ENCODE measurements around the gene SFXN2. TPM values are rescaled to one million over a fixed set of nuclear protein-coding genes. Genes with fewer than 3 reads are reported as not detected.

Gene SFXN2
- total and polyA plus RNA-seq, 2 experiments from 2014 or later: 12.3 to 17.5 TPM

DNA sequence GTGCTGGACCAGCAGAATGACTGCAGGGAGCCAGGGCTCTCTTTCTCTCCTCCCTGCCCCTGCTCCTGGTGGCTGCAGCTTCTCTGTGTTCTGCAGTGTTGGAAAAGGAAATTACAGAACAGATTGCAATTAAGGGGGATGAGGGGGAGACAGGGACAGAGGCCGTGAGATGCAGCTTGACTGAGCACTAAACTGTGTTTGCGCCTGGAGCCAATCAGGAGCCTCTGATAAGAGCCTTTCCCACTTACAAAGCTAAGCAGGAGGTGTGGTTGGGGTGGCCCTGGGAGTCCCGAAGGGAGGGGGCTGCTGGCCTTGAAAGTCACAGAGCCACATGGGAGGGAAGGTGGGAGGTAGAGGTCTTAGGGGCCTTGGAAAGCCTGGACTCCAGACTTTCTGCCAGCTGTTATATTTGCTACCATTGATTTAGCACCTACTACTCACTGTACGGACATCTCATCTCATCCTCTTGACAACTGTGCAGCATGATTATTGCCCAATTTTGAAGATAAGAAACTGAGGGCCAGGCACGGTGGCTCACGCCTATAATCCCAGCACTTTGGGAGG lies 43.5 kb upstream of the SFXN2 start:
- Histone ChIP-seq H3K4me2 (no peak overlapping the region), H3K27ac (no peak overlapping the region), H3K79me2 (no peaks in the 10 kb centered on the region), H4K20me1 (ENCODE audit: insufficient read depth, poor library complexity, severe bottlenecking) (no peaks in the 10 kb centered on the region), H3K4me3 (no peak overlapping the region), H2AFZ (no peak overlapping the region), H3K9me3 (ENCODE audit: low read depth) (no peaks in the 10 kb centered on the region), H3K4me1 (ENCODE audit: insufficient read depth) (peaks cover 37% of the 10 kb centered on the region), H3K36me3 (replicated peaks; ENCODE audit: insufficient read depth, low read depth) (no peaks in the 10 kb centered on the region), H3K9me2 (replicated peaks; ENCODE audit: insufficient read depth) (no peaks in the 10 kb centered on the region), H3K27me3 (no peaks in the 10 kb centered on the region)
- 42% methylated on average over 6 of the region's 6 CpGs for WGBS (ENCODE audit: low lambda C conversion rate, missing lambda C conversion rate)
- DNase-seq (ENCODE audit: low spot score): no peak
- no peak for TF ChIP-seq EZH2phosphoT487 (IDR thresholded peaks at IDR 0.05; ENCODE audit: low read depth, severe bottlenecking, unreplicated experiment)
- TF ChIP-seq, protein P1, sequence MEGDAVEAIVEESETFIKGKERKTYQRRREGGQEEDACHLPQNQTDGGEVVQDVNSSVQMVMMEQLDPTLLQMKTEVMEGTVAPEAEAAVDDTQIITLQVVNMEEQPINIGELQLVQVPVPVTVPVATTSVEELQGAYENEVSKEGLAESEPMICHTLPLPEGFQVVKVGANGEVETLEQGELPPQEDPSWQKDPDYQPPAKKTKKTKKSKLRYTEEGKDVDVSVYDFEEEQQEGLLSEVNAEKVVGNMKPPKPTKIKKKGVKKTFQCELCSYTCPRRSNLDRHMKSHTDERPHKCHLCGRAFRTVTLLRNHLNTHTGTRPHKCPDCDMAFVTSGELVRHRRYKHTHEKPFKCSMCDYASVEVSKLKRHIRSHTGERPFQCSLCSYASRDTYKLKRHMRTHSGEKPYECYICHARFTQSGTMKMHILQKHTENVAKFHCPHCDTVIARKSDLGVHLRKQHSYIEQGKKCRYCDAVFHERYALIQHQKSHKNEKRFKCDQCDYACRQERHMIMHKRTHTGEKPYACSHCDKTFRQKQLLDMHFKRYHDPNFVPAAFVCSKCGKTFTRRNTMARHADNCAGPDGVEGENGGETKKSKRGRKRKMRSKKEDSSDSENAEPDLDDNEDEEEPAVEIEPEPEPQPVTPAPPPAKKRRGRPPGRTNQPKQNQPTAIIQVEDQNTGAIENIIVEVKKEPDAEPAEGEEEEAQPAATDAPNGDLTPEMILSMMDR (IDR thresholded peaks at IDR 0.05; ENCODE audit: poor library complexity): no peak
- TF ChIP-seq EZH2 (IDR thresholded peaks at IDR 0.05; ENCODE audit: borderline replicate concordance): no peak

DNA sequence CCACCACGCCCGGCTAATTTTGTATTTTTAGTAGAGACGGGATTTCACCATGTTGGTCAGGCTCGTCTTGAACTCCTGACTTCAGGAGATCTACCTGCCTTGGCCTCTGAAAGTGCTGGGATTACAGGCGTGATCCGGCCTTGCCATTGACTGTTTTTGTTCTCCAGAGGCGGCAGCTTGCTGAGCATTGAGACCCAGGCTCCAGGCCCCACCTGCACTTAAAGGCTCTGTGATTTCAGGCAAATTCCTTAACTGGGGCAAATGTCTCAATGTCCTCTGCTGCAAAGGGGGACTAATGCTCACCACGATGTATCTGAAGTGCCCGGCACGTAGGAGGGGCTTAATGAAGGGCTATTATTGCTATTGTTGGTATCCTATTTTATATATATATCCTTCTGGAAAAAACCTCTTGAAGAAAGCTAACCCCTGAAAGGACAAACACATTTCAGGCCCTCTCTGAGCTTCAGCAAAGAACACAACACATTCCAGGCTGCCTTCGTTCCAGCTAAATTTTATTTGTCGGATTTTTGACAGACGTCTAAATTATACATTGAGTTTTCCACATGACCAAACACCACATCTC lies 41.1 kb upstream of the SFXN2 start:
- WGBS (ENCODE audit: low lambda C conversion rate, missing lambda C conversion rate): 82% methylated on average over 13 of the region's 13 CpGs
- no peak overlapping the region for H3K4me3 ChIP-seq
- no peaks in the 10 kb centered on the region for H3K79me2 ChIP-seq
- H4K20me1 ChIP-seq (ENCODE audit: insufficient read depth, poor library complexity, severe bottlenecking): no peaks in the 10 kb centered on the region
- H2AFZ ChIP-seq: no peak overlapping the region
- H3K9me2 ChIP-seq (replicated peaks; ENCODE audit: insufficient read depth): no peaks in the 10 kb centered on the region
- TF ChIP-seq EZH2phosphoT487 (IDR thresholded peaks at IDR 0.05; ENCODE audit: low read depth, severe bottlenecking, unreplicated experiment): no peak
- TF ChIP-seq EZH2 (IDR thresholded peaks at IDR 0.05; ENCODE audit: borderline replicate concordance): no peak
- TF ChIP-seq, protein P1 (IDR thresholded peaks at IDR 0.05; ENCODE audit: poor library complexity): no peak
- peak overlapping the region; percentile 93 for H3K27ac ChIP-seq
- H3K4me1 ChIP-seq (ENCODE audit: insufficient read depth): peaks cover 61% of the 10 kb centered on the region
- H3K9me3 ChIP-seq (ENCODE audit: low read depth): no peaks in the 10 kb centered on the region
- no peaks in the 10 kb centered on the region for H3K36me3 ChIP-seq (replicated peaks; ENCODE audit: insufficient read depth, low read depth)
- DNase-seq (ENCODE audit: low spot score): no peak
- H3K27me3 ChIP-seq: no peaks in the 10 kb centered on the region
- H3K4me2 ChIP-seq: peak overlapping the region; percentile 69

DNA sequence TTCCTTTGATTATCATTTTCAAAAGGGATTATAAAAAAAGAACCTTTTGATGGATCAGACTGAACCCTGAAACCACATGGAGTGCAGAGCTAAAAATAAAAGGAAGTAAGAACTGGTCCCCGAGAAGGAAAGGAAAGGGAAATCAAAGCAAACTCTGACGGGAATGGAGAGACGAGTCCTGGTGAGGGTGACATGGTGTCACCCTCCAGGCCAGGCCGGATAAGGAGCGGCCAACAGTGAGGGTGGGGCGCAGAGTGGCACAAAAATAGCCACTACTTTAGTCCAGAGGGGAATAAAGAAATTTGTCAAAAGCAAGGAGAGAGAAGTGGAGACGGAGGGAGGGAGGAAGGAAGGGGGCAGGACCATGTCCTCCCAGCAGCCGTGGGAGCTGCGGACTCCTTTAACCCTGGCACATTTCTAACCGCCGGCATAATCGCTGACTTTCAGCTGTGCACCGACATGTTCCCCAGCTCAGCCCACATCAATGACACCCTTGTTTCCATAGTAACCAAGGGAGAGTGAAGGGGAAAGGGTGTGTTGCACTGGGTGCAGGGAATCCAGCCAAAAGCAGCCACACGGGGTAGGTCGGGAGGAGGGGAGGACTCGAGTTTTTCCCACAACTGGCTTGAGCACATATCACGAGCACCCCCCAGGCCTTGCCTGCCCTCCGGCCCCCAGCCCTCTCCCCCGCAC lies 40.5 kb upstream of the SFXN2 start:
- no peaks in the 10 kb centered on the region for H4K20me1 ChIP-seq (ENCODE audit: insufficient read depth, poor library complexity, severe bottlenecking)
- H3K36me3 ChIP-seq (replicated peaks; ENCODE audit: insufficient read depth, low read depth): no peaks in the 10 kb centered on the region
- no peaks in the 10 kb centered on the region for H3K9me3 ChIP-seq (ENCODE audit: low read depth)
- TF ChIP-seq EZH2phosphoT487 (IDR thresholded peaks at IDR 0.05; ENCODE audit: low read depth, severe bottlenecking, unreplicated experiment): no peak
- TF ChIP-seq, protein P1 (IDR thresholded peaks at IDR 0.05; ENCODE audit: poor library complexity): no peak
- no peak for TF ChIP-seq EZH2 (IDR thresholded peaks at IDR 0.05; ENCODE audit: borderline replicate concordance)
- no peaks in the 10 kb centered on the region for H3K9me2 ChIP-seq (replicated peaks; ENCODE audit: insufficient read depth)
- no peaks in the 10 kb centered on the region for H3K79me2 ChIP-seq
- no peaks in the 10 kb centered on the region for H3K27me3 ChIP-seq
- H3K27ac ChIP-seq: peak overlapping the region; percentile 93
- H3K4me1 ChIP-seq (ENCODE audit: insufficient read depth): peaks cover 67% of the 10 kb centered on the region
- 45% methylated on average over 18 of the region's 19 CpGs for WGBS (ENCODE audit: low lambda C conversion rate, missing lambda C conversion rate)
- DNase-seq (ENCODE audit: low spot score): peak; percentile 52
- peak overlapping the region; percentile 69 for H3K4me2 ChIP-seq
- H2AFZ ChIP-seq: peak overlapping the region; percentile 40
- no peak overlapping the region for H3K4me3 ChIP-seq

Measured in hepatocyte (in vitro differentiated cells).